ENCODE measurements around the gene DNA2. TPM values are rescaled to one million over a fixed set of nuclear protein-coding genes. Genes with fewer than 3 reads are reported as not detected.
"Not testable (repeated sequence)": the region's sequence is repeated elsewhere in the genome, so short reads cannot be mapped to it uniquely, and the experiment has no call there.

Gene DNA2, protein sequence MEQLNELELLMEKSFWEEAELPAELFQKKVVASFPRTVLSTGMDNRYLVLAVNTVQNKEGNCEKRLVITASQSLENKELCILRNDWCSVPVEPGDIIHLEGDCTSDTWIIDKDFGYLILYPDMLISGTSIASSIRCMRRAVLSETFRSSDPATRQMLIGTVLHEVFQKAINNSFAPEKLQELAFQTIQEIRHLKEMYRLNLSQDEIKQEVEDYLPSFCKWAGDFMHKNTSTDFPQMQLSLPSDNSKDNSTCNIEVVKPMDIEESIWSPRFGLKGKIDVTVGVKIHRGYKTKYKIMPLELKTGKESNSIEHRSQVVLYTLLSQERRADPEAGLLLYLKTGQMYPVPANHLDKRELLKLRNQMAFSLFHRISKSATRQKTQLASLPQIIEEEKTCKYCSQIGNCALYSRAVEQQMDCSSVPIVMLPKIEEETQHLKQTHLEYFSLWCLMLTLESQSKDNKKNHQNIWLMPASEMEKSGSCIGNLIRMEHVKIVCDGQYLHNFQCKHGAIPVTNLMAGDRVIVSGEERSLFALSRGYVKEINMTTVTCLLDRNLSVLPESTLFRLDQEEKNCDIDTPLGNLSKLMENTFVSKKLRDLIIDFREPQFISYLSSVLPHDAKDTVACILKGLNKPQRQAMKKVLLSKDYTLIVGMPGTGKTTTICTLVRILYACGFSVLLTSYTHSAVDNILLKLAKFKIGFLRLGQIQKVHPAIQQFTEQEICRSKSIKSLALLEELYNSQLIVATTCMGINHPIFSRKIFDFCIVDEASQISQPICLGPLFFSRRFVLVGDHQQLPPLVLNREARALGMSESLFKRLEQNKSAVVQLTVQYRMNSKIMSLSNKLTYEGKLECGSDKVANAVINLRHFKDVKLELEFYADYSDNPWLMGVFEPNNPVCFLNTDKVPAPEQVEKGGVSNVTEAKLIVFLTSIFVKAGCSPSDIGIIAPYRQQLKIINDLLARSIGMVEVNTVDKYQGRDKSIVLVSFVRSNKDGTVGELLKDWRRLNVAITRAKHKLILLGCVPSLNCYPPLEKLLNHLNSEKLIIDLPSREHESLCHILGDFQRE
- 3.8 TPM for total RNA-seq

DNA sequence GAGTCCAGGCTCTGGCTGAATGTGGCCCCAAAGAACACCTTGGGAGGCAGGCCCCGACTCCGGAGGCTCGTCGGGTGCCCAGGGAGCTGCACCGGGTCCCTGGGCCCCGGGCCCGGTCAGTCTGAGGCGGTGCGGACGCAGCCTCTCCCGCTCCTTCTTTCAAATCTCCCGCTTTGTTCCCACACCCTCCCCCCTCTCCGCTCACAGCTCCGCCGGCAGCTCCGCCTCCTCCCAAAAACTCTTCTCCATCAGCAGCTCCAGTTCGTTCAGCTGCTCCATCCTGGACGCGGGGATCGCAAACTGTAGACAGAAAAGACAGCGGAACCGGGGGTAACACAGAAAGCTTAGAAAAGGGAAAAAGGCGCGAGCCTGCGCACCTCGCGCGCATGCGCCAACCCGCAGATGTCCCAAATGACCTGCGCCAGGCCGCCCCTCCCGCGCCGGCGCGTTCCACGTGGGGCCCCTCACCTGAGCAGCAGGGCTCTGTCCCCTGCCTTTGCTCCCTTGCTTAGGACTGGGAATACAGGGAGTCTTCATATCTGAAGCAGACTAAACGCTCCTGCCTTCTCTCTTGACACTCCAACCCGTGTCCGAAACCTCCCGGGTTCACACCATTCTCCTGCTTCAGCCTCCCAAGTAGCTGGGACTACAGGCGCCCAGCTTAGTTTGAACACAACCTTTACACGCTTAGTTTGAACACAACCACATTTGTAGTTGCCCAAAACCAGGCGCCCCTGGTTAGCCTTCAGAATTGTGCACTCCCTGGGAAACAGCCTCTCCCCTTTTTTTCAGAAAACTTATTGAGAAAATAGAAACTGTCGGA, at the start of gene DNA2:
TSS of gene DNA2 (minus strand) at position 388 of the 823 bp plus-strand sequence. CDS start at position 279, 109 bp downstream.
- peak; percentile 44 to 71 (median 67) for DNase-seq (ENCODE audit: low read depth in 2 of 3, low spot score in 2 of 3)

DNA sequence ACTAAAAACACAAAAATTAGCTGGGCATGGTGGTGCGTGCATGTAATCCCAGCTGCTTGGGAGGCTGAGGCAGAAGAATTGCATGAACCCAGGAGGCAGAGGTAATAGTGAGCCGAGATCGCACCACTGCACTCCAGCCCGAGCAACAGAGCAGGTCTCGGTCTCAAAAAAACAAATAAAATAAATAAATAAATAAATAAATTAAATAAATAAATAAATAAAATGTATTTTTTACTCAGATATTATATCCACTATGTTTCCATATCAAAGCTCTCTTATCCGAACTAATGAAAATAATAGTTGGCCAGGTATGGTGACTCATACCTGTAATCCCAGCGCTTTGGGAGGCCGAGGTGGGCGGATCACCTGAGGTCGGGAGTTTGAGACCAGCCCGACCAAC, 46.8 kb upstream of the DNA2 start:
- DNase-seq (ENCODE audit: low read depth in 2 of 3, low spot score in 2 of 3), result not testable (repeated sequence)

DNA sequence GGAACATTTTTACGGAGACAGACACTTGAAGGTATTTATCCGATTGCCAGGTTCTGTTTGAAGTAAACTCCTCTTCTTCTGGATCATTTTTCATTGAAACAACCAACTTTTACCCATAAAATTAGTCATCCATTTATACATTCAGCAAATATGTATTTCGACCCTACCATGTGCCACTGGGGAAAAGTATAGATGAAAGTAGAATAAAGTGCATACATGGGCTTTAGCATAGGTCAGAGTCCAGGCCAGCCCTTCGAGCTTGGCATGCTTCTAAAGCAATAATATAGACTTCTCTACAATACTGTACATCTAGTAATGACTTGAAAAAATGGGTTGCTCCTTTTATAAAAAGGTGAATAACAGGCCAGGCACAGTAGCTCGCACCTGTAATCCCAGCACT, 45.4 kb upstream of the DNA2 start:
- no peak for DNase-seq (ENCODE audit: low read depth in 2 of 3, low spot score in 2 of 3)

DNA sequence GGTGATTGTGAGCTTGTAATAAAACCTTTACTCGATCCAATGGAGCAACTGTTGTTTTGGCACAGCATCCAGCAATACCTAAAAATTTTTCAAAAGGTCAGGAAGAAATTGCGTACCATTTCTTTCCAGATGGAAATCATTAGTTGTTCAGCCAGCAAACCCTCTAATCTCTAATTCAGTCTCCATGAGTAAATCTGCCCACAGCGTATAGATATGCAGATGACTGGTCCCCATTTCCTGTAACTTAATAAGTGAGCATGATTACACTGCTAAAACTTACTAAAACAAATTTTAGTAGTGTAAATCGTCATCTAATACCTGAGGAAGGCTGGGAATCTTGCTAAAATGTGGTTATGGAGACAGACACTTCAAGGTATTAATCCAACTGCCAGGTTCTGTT, 45.0 kb upstream of the DNA2 start:
- no peak for DNase-seq (ENCODE audit: low read depth in 2 of 3, low spot score in 2 of 3)

DNA sequence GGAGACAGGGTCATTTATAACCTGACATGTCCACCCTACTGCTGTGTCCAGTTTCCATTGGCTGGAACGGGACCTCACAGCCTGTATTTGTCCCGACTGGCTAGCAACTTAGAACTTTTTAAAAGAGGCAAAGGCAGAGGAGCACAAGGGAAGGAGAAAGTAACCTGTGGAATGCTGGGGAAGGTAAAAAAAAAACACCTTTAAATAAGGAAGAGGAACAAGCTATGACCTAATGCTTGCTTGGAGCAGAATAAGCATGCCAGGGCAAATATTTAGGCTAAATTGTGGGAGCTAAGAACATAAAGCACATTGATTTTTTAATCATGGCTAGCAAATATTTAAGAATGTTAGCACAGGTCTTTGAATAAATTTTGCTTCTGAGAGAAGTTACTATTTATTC, 44.4 kb upstream of the DNA2 start:
- not testable (repeated sequence) for DNase-seq (ENCODE audit: low read depth in 2 of 3, low spot score in 2 of 3)

DNA sequence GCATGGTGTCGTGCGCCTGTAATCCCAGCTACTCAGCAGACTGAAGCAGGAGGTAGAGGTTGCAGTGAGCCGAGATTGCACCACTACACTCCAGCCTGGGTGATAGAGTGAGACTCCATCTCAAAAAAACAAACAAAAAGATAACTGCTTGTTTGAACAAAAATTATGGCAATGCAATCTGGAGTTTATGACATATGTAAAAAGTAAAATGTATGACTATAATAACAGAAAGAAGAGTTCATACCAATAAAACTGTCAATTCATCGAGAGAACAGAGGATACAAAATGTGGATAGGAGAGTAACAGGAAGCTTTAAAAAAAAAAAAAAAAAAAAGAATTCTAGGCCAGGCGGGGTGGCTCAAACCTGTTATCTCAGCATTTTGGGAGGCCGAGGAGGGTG, 36.3 kb upstream of the DNA2 start:
- DNase-seq (ENCODE audit: low read depth in 2 of 3, low spot score in 2 of 3), result no peak

DNA sequence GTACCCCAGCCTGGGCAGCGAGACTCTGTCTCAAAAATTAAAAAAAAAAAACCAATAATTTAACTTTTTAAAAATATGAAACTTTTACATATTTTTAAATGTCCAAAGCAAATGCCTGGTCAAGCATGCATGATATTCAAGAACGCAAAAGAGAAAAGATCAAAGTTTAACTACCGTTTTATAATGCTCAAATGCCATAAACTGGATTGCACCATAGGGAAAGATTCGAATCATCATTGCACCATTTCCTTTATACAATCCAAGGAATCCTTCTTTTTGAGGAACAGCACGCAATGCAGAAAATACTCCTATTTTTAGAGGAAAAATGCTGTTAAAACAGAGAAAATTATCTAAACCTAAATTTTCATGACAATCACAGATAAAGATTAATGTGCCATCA, 34.6 kb upstream of the DNA2 start:
- no peak for DNase-seq (ENCODE audit: low read depth in 2 of 3, low spot score in 2 of 3)

DNA sequence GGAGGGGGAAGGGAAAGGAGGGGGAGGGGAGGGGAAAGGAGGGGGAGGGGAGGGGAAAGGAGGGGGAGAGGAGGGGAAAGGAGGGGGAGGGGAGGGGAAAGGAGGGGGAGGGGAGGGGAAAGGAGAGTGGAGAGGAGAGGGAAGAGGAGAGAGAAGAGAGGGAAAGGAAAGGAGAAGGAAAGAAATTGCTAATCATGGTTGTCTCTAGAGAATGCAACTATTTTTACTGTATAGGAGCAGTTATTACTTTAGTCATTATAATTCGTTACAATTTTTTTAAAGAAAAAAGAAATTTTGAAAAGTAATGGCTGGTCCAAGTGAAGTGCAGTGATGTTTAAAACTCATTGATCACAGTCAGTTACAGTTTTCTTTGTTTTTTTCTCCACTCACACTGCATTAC, 31.1 kb upstream of the DNA2 start:
- DNase-seq (ENCODE audit: low read depth in 2 of 3, low spot score in 2 of 3), result no peak

DNA sequence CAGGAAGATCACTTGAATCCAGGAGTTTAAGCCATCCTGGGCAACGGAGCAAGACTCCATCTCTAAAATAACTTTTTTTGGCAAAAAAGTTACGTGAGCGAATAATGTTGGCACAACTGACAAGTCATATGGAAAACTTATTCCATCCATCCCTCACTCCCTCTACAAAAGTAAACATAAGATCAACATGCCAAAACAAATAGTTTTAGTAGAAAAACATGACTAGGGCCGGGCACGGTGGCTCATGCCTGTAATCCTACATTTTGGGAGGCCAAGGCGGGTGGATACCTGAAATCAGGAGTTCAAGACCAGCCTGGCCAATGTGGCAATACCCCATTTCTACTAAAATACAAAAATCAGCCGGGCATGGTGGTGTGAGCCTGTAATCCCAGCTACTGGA, 29.9 kb upstream of the DNA2 start:
- no peak for DNase-seq (ENCODE audit: low read depth in 2 of 3, low spot score in 2 of 3)

DNA sequence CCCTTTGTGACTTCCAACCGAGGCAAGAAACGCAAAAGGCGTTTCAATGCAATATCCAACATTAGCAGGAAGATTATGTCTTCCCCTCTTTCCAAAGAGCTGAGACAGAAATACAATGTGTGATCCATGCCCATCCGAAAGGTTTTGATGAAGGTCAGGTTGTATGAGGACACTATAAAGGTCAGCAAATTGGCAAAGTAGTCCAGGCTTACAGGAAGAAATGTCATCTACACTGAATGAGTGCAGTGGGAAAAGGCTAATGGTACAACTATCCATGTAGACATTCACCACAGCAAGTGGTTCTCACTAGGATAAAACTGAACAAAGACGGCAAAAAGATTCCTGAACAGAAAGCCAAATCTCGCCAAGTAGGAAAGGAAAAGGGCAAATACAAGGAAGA, 27.8 kb upstream of the DNA2 start:
- no peak for DNase-seq (ENCODE audit: low read depth in 2 of 3, low spot score in 2 of 3)

DNA sequence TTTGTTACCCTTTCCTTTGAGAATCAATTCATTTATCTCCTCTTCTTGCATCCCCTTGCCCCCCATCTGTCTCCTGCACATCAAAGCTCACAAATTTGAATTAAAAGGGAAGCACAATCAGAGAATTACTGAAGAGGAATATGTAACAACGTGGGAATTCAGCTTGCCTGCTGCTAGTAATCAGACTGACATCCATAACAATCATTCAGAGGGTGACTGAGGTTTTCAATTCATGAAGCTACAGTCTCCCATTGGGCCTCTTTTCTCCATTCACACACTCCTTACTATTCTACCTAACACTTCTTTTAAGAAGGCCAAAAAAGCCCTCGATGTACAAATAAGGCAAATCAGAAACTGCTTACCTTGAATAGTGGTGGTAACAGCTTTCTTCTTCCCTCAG, 24.3 kb upstream of the DNA2 start:
- DNase-seq (ENCODE audit: low read depth in 2 of 3, low spot score in 2 of 3), result no peak

DNA sequence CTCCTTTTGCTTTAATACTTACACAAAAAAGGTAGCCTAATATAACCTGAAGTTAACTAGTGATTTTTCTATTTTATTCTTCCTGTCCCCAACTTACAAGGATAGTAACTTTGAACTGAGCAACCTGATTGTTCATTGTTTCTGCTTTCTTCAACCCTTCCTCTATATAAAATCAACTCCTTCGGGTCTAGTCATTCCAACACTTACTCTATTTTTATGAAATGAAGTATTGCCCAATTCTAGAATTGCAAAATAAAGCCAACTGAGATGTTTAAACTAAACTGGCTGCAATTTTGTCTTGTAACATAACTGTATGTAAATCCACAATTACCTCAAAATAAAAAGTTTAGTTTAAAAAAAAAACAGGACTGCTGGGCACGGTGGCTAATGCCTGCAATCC, 20.3 kb upstream of the DNA2 start:
- no peak for DNase-seq (ENCODE audit: low read depth in 2 of 3, low spot score in 2 of 3)

DNA sequence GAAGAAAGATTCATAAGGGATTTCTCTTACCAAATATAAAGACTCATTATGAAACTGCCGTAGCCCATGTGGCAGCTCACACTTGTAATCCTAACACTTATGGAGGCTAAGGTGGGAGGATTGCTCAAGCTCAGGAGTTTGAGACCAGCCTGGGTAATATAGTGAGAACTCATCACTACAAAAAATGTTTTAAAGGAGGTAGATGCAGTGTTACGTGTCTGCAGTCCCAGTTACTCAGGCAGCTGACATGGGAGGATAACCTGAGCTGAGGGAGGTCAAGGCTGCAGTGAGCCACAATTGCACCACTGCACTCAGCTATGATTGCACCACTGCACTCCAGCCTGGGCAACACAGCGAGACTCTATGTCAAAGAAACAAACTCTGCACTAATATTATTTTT, 18.1 kb upstream of the DNA2 start:
- DNase-seq (ENCODE audit: low read depth in 2 of 3, low spot score in 2 of 3), result no peak

DNA sequence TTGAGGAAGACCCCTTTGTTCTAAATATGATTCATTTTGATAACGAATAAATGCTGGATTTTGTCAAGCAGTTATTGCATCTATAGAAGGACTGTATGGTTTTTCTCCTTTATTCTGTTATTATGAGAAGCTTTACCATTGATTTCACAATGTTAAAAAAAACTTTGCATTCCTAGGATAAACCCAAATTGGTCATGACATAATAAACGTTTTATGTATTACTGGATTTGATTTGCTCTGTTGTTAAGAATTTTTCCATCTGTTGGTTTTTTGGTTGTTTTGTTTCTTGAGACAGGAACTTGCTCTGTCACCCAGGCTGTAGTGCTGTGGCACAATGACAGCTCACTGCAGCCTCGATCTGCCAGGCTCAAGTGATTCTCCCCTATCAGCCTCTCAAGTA, 2.2 kb upstream of the DNA2 start:
- DNase-seq (ENCODE audit: low read depth in 2 of 3, low spot score in 2 of 3), result no peak

DNA sequence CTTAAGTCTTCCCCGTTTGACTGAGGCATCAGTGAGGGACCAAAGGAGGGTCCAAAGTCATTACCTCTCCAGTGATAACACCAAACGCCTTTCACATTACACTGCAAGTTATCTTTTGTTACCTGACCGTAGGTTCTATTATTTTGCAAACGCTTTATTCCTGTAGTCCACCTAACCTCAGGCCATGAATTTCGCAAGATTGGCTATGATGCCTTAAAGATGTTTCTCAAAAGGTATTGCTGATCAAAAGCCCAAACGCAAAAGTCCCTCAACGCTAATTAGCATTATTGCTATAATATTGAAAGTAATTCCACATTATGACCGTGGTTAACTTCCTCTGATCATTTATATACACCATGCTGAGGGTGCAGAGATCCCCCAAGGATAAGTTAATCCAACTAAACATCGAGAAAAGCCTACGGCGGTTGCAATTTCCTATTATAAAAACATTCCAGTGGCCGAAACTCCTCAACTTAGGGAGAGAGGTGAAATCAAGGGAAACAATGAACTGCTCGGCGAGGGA, 649 bp downstream of the DNA2 start:
- DNase-seq (ENCODE audit: low read depth in 2 of 3, low spot score in 2 of 3), result peak in 1 of 3 donors; percentile 1

DNA sequence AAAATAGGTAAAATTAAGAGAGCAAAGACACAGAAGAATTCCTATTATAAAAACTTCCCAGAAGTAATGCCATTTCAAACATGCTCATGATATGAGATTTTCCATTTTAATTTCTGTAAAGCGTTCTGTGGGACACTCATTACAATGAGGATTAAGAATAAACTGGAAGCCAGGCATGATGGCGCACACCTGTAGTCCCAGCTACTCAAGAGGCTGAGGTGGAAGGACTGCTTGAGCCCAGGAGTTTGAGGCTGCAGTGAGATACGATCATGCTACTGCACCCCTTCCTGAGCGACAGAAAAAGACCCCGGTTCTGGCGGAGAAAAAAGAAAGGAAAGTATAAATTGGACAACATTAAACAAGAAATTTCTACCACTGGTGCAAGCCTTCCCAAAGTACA, 1.5 kb downstream of the DNA2 start:
- no peak for DNase-seq (ENCODE audit: low read depth in 2 of 3, low spot score in 2 of 3)

DNA sequence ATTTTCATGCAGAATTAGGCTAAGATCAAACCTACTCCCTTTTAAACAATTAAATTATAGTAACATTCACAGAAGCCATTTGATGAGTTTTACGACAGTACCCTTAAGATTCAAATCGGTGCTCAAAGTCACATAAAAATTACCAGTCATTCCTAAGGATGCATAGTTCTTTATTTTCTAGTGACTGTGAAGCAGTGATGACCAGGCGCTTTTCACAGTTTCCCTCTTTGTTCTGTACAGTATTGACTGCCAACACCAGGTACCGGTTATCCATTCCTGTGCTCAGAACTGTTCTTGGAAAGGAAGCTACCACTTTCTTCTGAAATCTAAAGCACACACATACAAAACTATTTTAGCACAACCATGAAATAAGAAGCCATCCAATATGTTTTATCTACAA, 1.9 kb downstream of the DNA2 start:
- no peak for DNase-seq (ENCODE audit: low read depth in 2 of 3, low spot score in 2 of 3)

DNA sequence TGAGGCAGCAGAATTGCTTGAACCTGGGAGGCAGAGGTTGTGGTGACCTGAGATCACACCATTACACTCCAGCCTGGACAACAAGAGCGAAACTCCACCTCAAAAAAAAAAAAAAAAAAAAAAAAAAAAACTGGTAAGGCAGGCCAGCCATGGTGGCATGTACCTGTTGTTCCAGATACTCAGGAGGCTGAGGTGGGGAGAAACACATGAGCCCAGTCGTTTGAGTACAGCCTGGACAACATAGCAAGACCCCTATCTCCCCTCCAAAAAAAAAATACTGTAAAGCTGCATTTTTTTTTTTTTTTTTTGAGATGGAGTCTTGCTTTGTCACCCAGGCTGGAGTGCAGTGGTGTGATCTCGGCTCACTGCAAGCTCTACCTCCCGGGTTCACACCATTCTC, 7.0 kb downstream of the DNA2 start:
- not testable (repeated sequence) for DNase-seq (ENCODE audit: low read depth in 2 of 3, low spot score in 2 of 3)

DNA sequence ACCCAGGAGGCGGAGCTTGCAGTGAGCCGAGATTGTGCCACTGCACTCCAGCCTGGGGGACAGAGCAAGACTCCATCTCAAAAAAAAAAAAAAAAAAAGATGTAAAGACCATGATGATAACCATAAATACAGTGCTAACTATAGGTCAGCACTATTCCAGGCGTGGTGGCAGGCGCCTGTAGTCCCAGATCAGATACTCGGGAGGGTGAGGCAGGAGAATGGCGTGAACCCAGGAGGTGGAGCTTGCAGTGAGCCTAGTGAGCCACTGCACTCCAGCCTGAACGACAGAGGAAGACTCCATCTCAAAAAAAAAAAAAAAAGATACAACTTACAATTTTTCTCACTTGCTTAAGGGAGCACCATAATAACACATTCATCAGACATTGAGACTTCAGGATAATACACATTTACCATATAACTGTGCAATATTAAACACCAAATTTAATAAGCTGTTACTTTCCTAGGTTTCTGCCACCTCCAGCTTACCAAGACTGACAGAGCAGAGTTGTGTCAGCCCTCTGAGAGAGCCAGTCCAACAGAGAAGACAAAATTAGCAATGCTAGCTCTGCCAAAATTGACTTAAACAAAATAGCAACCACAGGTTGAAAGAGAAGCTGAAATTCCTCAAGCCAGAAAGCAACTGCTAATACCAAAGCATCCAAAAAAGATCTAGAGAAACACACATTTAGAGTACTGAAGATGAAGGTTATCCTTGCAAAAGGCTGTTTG, 8.2 kb downstream of the DNA2 start:
- DNase-seq (ENCODE audit: low read depth in 2 of 3, low spot score in 2 of 3), result no peak

DNA sequence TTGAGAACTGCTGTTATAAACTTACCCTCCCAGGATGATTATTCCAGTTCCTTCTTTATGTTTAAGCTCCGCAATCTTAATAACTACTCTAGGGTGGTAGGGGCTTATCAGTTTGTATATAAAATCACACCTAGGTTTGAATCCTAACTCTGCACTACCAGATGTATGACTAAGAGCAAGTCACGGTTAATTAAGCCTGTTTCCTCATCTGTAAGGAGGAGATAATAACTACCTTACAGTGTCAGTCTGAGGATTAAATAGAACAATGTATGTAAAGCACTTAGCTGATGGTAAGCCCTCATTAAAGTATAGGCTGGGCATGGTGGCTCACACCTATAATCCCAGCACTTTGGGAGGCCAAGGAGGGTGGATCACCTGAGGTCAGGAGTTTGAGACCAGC, 9.2 kb downstream of the DNA2 start:
- no peak for DNase-seq (ENCODE audit: low read depth in 2 of 3, low spot score in 2 of 3)

Data from hematopoietic multipotent progenitor cell (in vitro differentiated cells).